ENCODE data around the gene TUBGCP5. TPM values are rescaled to one million over a fixed set of nuclear protein-coding genes. Genes with fewer than 3 reads are reported as not detected.
"Not testable (repeated sequence)": the region's sequence is repeated elsewhere in the genome, so short reads cannot be mapped to it uniquely, and the experiment has no call there.

TUBGCP5 gene
- total RNA-seq (2014; rRNA removed; shearing (Covaris generic)) = 25.3 and 27.9 TPM in 2 replicates

DNA sequence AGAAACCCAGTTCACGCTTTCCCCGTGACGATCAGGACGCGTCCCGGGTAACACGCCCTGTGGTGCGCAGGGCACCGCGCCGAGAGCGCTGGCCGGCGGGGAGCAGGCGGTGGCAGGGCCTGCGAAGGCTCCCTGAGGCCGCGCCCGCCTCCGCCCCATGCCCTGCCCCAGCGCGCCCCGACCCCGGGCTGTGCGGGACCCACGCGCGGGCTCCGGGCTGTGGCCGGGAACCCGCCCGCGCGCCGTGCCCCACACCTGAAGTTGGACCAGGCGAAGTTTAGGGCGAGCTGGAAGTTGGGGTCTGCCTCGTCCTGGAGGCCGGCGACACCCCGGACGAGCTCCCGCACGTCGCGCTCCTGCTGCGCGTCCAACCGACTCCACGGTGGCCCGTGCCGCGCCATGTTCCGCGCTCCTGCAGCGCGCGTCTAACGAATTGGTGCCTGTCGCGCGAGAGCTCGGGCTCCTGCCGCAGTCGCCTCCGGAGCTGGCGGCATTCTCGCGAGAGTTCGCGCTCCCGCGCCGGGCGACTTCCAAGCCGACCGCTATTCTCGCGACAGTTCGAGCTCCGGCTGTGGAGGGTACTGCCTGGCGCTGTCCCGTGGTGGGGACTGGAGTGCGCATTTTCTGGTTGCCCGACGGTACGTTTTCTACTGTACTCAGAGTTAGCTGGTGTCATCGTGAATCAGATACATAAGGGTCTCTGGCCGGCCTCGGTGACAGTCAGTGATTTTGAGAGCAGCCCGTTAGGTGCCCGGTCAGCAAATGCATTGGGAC is at the start of gene TUBGCP5:
Gene TUBGCP5, minus strand, starts transcription at position 427 of the 774 bp plus-strand sequence. Its CDS starts 26 bp downstream, at position 401.
- peak; percentile 90 for DNase-seq (ENCODE audit: low spot score)

DNA sequence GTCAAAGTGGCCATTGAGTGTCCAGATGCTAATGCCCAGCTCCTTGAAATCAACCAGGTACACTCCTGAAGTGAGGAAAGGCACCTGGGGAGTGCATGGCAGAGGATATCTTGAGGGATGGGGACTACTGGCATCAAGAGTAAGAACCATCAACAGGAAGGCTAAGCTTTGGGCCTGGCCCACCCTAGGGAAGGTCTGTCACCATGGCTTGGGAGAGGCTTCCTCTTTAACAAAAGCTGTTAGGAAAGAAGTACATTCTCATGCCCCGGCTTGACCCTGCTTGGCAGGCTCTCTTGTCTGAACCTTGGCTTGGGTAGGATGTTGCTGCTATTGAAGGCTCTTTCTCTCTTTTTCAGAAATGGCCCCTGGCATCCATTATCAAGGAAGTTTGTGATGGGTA is 43.7 kb upstream of the TUBGCP5 start:
- DNase-seq (ENCODE audit: low spot score) = no peak

DNA sequence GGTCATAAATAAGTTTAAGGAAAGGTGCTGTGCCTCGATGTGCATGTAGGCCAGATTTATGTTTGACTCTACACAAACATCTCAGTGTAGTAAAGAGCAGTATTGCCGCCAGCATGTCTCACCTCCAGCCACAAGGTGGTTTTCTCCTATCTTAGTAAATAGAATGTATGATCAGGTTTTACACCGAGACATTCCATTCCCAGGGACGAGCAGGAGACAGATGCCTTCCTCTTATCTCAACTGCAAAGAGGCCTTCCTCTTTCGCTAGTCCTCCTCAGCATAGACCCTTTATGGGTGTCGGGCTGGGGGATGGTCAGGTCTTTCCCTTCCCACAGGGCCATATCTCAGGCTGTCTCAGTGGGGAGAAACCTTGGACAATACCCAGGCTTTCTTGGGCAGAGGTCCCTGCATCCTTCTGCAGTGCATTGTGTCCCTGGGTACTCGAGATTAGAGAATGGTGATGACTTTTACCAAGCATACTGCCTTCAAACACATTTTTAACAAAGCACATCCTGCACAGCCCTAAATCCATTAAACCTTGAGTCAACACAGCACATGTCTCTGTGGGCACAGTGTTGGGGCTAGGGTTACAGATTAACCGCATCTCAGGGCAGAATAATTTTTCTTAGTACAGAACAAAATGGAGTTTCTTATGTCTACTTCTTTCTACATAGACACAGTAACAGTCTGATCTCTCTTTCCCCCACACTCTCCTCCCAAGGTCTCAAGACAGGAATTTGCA is 42.8 kb upstream of the TUBGCP5 start:
- not testable (repeated sequence) for DNase-seq (ENCODE audit: low spot score)

DNA sequence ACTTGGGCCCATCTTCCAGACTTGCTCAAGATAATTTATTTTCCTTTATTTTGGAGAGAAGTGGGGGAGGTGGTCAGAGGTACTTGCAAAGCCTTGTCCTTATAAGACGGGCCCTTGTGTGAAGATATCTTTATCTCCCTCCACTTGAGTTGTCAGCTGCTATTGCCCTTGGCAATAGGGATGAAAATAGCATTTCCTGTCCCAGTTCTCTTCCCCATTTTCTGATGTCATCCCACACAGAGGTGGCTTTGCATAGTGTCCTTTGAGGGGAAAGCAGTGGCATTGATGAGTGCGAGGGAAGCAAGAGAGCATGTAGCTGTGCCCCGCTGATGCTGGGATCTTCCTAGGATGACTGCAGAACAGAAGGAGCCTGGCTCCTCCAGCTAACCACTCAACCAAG is 41.9 kb upstream of the TUBGCP5 start:
- DNase-seq (ENCODE audit: low spot score) = no peak

DNA sequence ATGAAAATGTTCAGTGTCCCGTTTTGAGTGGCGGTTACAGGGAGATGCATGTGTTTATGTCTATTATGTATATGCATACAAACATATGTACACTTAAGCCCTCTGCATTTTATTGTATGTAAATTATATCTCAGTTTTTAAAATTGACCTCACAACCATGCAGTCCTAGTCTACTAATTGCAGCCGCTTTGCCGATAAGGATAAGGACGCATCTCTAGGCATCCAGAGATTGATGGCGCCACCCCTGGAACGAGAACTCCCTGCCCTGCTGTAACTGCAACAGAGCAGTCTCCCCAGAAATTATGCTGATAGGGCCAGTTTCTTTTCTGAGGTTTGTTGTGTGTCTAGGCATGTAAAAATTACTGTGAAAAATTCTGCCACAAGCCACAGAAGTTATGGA is 40.4 kb upstream of the TUBGCP5 start:
- no peak for DNase-seq (ENCODE audit: low spot score)

DNA sequence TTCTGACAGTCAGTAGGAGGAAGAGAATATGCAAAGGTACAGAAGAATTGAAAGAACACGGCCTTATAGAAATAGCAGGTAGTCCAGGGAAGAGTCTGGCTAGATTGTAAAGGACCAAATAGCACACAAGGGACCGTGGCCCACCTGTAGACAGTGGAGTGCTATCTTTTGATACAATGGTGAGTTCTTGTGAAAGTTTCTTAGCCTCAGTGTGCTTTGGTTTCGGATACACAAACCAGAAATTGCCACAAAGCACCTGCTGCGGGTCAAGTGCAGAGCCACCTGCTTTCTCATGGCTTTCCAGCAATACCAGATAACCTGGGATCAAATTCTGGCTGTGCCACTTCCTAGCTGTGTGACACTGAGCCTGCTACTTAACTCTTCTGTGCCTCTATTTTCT is 36.6 kb upstream of the TUBGCP5 start:
- no peak for DNase-seq (ENCODE audit: low spot score)

DNA sequence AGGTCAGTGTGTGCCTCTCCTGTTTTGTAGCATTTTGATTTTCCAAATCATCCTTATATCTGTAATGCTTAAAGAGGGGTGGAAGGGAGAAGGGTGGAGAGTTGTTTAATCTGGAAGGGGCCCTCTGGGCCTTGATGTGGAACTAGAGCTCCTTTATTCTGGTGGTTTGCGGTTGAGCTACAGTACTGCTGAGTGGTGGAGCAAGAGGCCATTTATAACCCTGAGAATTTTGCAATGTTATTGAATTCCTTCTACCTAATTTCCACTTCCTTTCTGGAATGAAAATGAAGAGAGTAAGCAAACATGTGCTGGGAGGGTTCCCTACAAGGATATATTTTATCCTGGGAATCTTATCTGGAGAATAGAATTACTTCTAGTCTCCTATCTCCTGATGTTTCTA is 35.3 kb upstream of the TUBGCP5 start:
- no peak for DNase-seq (ENCODE audit: low spot score)

DNA sequence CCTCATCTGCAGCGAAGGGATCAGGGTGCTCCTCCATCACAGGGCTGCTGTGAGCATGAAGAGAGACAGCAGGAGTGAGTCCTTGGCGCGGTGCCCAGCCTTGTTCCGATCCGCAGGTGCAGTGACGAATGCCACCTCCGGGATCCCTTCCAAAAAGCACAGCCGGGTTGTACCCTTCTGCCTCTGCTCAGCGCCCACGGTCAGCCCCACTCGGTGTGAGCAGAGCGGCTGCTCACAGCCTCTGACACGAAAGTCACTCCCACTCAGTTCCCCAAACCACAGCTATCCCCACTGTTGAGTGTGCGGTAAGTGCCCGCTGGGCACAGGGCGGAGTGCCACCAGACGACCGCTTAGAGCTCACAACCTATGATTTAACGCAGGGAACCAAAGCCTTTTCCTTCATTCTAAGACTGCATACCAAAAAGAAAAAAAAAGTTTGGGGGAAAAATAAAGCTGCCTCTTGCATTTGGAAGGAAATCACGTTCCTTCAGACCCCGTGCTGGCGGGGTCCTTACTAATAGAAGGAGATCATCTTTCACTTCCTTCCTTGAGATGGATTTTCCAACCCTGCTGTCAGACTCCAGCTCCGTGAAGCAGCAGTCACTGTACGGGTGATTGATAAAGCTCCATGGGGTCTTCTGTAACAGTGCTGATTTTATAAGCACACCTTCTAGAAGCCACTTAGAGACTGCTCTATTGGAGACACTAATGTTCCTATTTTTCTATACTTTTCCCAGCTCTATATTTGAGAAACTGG is 34.7 kb upstream of the TUBGCP5 start:
- DNase-seq (ENCODE audit: low spot score) = peak; percentile 38

DNA sequence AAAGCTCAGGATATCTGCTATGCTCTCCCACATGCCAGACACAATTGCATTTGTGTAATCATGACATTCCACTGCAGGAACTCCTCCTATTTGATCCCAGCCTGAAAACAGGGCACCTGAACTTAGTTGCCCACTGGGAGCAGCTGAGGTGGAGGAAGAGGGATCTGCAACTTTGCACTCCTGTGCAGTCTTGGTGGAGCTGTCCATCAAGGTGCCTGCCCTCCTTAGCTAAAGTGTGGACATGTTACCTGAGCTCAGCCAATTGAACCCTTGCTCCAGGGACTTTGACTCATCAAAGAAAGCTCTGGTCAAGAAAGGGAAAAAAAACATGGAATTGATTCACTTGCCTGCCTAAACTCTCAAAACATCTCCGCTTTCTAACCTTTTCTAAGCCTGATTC is 33.3 kb upstream of the TUBGCP5 start:
- no peak for DNase-seq (ENCODE audit: low spot score)

DNA sequence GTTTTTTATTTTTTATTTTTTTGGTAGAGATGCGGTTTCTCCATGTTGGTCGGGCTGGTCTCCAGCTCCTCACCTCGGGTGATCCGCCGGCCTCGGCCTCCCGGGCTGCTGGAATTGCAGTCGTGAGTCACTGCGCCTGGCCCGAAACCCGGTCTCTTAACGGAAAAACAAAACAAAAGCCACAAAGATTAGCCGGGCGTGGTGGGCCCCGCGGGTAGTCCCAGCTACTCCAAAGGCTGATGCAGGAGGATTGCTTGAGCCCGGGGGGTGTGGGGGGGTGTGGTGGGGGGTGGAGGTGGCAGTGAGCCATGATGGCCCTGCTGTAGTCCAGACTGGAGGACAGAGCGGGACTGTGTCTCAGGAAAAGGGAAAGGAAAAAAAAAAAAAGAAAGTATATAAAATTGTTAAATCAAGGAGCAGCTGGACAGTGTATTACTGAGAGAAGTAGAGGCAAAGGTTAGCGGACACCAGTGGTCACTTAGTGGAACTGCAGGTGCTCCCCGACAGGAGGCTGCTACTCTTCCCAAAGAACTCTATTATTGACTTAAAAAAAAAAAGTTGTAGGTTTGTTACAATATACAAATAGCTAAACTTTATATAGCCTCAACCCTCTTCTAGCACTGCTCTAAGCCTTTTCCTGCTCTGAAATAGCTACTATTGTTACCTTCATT is 30.3 kb upstream of the TUBGCP5 start:
- peak; percentile 74 for DNase-seq (ENCODE audit: low spot score)

DNA sequence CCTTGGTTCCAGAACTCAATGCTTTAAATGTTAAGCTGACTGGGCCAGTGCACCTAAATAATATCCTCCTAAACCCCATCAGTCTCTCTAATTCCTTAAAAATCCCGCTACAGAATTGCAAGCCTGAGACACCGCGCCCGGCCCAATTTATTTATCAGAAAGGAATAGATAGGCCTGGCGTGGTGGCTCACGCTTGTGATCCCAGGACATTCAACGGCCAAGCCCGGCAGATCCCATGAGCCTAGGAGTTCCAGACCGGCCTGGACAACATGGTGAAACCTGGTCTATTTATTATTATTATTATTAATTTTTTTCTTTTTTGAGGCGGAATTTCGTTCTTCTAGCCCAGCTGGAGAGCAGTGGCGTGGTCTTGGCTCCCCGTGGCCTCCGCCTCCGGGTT is 28.0 kb upstream of the TUBGCP5 start:
- DNase-seq (ENCODE audit: low spot score) = no peak

DNA sequence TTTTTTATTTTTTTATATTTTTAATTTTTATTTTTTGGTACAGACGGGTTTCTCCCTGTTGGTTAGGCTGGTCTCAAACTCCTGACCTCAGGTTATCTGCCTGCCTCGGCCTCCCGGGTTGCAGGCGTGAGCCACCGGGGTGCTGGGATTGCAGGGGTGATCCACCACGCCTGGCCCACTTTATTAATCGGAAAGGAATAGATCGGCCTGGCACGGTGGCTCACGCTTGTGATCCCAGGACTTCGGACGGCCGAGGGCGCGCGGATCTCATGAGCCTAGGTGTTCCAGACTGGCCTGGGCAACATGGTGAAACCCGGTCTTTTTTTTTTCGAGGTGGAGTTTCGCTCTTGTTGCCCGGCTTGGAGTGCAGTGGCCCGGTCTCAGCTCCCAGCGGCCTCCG is 26.5 kb upstream of the TUBGCP5 start:
- DNase-seq (ENCODE audit: low spot score) = no peak

DNA sequence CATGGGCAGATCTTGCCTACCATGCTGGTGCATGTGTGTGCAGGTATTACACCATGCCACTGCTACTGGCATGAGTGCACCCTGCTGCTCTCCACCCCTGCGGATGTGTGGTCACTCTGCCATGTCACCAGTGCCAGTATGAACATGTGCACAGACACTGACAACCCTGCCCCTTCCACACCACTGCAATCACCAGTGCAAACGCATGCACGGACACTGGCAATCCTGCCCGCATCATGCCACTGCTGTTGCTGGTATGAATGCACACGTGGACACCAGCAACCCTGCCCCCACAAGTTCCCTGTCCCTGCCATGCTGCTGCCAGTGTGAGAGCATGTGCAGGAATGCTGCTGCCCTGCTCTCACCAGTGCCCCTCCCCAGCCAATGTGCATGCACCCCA is 24.8 kb upstream of the TUBGCP5 start:
- DNase-seq (ENCODE audit: low spot score) = no peak

DNA sequence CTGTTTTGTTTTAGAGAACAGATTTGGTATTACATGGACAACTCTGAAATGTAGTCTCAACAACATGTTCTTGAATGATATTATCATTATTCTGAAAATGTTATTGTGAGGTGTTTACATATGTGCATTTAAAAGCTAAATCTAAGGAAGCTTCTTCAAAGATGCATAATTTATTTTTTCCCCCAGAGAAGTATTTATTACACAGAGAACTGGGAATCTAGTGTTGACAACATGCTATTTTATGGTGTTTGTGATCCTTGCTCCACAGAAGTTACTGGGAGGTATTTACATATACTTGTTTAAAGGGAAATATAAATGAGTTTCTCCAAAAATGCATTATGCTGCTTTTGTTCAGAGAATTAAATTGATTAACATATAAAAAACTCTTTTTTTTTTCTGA is 18.3 kb upstream of the TUBGCP5 start:
- no peak for DNase-seq (ENCODE audit: low spot score)

DNA sequence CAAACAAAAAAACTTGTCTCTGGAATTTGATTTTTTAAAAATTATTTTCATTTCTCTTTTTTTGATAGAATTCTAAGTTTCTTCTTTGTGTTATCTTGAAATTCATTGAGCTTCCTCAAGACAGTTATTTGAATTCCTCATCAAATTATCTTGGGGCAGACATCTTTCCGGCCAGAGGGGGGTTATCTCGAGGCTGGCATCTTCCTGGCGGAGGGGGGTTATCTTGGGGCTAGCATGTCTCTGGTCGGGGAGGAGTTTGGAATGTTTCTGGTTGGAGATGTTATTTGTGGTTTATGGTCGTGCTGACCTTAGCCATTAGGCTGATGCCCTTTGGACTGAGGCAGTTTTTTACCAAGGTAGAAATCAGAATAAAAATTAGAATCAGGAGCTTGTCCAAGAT is 15.9 kb upstream of the TUBGCP5 start:
- DNase-seq (ENCODE audit: low spot score) = no peak

DNA sequence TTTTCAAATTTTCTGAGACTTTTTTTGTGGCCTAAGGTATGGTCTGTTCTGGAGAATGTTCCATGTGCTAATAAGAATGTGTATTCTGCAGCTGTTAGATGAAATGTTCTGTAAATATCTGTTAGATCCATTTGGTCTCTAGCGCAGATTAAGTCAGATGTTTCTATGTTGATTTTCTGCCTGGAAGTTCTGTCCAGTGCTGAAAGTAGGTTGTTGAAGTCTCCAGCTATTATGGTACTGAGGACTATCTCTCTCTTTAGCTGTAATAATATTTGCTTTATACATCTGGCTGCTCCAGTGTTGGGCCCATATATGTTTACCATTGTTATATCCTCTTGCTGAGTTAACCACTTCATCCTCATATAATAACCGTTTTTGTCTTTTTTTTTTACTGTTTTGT is 13.2 kb upstream of the TUBGCP5 start:
- no peak for DNase-seq (ENCODE audit: low spot score)

DNA sequence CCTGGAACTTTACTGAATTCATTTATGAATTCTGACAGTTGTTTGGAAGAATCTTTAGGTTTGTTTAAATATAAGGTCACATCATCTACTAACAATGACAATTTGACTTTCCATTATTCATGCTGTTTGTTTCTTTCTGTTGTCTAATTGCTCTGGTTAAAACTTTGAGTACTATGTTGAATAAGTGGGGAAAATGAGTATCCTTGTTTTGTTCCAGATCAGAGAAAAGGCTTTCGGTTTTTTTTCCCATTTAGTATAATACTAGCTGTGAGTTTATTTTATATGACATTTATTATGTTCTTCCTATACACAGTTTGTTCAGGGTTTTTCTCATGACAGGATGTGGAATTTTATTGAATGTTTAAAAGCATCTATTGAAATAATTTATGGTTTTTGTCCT is 11.3 kb upstream of the TUBGCP5 start:
- no peak for DNase-seq (ENCODE audit: low spot score)

DNA sequence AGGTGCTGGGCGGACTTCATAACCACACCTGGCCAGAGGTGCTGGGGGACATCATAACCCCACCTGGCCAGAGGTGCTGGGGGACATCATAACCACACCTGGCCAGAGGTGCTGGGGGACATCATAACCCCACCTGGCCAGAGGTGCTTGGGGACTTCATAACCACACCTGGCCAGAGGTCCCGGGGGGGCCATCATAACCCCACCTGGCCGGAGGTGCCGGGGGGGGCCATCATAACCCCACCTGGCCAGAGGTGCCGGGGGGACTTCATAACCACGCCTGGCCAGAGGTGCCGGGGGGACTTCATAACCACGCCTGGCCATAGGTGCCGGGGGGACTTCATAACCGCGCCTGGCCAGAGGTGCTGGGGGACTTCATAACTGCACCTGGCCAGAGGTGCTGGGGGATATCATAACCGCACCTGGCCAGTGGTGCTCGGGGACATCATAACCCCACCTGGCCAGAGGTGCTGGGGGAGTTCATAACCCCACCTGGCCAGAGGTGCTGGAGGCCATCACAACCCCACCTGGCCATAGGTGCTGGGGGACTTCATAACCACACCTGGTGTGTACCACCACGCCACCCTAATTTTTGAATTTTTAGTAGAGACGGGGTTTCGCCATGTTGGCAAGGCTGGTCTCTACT is 10.7 kb upstream of the TUBGCP5 start:
- no peak for DNase-seq (ENCODE audit: low spot score)

DNA sequence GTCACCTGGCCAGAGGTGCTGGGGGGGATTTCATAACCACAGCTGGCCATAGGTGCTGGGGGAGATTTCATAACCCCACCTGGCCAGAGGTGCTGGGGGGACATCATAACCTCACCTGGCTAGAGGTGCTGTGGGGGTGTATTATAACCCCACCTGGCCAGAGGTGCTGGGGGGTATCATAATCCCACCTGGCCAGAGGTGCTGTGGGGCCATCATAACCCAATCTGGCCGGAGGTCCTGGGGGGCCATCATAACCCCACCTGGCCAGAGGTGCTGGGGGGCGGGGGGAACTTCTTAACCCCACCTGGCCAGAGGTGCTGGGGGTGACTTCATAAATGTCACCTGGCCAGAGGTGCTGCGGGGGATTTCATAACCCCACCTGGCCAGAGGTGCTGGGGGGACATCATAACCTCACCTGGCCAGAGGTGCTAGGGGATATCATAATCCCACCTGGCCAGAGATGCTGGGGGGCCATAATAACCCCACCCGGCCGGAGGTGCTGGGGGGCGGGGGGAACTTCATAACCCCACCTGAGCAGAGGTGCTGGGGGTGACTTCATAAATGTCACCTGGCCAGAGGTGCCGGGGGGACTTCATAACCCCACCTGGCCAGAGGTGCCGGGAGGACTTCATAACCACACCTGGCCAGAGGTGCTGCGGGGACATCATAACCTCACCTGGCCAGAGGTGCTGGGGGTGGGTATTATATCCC is 9.4 kb upstream of the TUBGCP5 start:
- not testable (repeated sequence) for DNase-seq (ENCODE audit: low spot score)

DNA sequence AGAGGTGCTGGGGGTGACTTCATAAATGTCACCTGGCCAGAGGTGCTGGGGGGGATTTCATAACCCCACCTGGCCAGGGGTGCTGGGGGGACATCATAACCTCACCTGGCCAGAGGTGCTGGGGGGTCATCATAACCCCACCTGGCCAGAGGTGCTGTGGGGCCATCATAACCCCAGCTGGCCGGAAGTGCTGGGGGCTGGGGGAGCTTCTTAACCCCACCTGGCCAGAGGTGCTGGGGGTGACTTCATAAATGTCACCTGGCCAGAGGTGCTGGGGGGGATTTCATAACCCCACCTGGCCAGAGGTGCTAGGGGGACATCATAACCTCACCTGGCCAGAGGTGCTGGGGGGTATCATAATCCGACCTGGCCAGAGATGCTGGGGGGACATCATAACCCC is 4.6 kb upstream of the TUBGCP5 start:
- not testable (repeated sequence) for DNase-seq (ENCODE audit: low spot score)

DNA sequence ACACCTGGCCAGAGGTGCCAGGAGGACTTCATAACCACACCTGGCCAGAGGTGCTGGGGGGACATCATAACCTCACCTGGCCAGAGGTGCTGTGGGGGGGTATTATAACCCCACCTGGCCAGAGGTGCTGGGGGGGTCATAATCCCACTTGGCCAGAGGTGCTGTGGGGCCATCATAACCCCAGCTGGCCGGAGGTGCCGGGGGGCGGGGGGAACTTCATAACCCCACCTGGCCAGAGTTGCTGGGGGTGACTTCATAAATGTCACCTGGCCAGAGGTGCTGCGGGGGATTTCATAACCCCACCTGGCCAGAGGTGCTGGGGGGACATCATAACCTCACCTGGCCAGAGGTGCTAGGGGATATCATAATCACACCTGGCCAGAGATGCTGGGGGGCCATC is 4.2 kb upstream of the TUBGCP5 start:
- DNase-seq (ENCODE audit: low spot score) = not testable (repeated sequence)
